Measurements from ENCODE around the gene CALHM5.

DNA sequence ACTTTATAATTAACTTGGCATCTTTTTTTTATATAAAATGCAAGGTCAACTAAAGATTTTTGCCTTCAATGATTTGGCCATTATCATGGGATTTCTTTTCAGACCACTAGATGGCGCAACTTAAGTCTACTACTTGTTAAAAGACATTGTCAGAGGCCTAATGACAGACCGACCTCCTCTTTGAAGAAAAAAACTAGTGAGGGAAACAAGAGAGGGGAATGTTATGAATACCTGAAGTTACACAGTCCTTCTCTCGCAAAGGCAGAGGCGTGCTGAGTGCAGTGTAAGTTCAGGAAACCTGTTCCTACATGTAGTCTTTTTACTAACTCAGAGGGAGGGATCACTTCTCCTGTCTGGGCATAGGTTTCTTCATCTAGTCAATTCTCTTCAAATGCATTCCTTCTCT is 24.8 kb downstream of the CALHM5 start:
- TF ChIP-seq CTCF (IDR thresholded peaks at IDR 0.05) (peak in 5 of 7 experiments; percentile 25 to 75 (median 55)), POLR2A (IDR thresholded peaks at IDR 0.05) (no peak), POLR2AphosphoS5 (IDR thresholded peaks at IDR 0.05) (no peak), EP300 (IDR thresholded peaks at IDR 0.05) (no peak)
